A673 (cell line): ENCODE data around the gene EXOC4.

Experiments
- CTCF ChIP-seq: fragments of 300-800, 200-600 bp; sonication (generic); conservative IDR thresholded peaks from 2 replicates; pipeline ENCODE4 v1.5.1; 2017; ENCODE audit warnings: low read depth, mild to moderate bottlenecking, antibody characterized with exemption, low read length, moderate library complexity, mixed read lengths
- EZH2 ChIP-seq: fragments of 200-600 bp; sonication (generic); IDR thresholded peaks from 2 replicates; pipeline ENCODE4 v1.6.1; 2017; ENCODE audit warnings: borderline replicate concordance, low read depth, mild to moderate bottlenecking, mixed read lengths, antibody characterized with exemption, low read length; ENCODE audit not compliant: poor library complexity, severe bottlenecking

GRCh38 chr7:133369130-133369529, 116.3 kb downstream of the EXOC4 start:
- TF ChIP-seq CTCF (no peak), EZH2 (no peak)
